ENCODE results near the gene UGCG. TPM values are rescaled to one million over a fixed set of nuclear protein-coding genes. Genes with fewer than 3 reads are reported as not detected.
"Not testable (repeated sequence)": the region's sequence is repeated elsewhere in the genome, so short reads cannot be mapped to it uniquely, and the experiment has no call there.

Gene UGCG
- 50.2 and 69.2 TPM in 2 replicates for total RNA-seq

DNA sequence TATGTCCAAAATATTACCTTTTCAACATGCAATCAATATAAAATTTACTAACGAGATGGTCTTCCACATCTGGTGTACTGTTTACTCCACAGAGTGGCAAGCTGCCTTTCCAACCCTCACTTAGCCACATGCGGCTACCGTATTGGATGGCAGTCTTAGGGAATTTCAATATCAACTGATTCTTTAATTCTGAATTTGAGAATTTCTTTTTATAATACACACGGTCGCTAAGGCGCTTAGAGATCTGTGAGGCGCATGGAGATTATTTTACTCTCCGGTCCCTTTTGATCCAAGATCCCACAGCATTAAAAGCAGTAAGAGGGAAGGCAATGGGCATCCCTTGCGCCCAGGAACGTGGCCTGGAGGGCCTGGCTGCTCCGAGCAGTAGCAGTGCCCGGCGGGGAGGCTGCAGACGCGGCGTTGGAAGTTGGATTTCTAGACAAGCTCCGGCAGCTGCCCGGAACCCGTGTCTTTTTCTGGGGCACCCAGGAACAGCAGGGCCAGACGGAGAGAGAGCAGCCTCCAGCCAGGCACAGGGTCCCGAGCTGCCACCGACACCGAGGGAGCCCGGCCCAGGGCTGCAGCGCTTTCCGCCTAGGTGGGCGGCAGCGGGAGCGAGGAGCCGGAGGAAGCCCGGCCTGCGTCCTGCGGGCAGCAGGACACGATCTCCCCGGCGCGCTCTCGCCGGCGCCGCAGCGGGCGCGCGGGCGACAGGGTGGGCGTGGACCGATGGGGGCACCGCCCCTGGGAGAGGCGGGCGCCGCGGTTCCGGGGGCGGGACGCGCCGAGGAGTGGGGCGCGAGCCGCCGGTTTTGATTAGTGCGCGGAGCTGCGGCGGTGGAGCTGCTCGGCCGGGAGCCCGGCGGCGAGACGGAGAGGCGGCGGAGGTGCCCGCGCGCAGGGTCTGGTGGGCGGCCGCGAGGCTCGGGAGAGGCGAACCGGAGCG, at the start of gene UGCG:
TSS of gene UGCG (plus strand) at position 819 of the 946 bp plus-strand sequence. CDS start 402 bp downstream, outside the sequence.
- no peak for DNase-seq (ENCODE audit: extremely low read depth, low read depth, low spot score)

- DNase-seq (ENCODE audit: extremely low read depth, low read depth, low spot score): no peak
Observed at GRCh38 chr9:111851553-111851952, 45.1 kb upstream of the UGCG start.

- no peak for DNase-seq (ENCODE audit: extremely low read depth, low read depth, low spot score)
Observed at GRCh38 chr9:111852291-111852690, 44.3 kb upstream of the UGCG start.

- DNase-seq (ENCODE audit: extremely low read depth, low read depth, low spot score): no peak
Observed at GRCh38 chr9:111853450-111853827, 43.2 kb upstream of the UGCG start.

DNA sequence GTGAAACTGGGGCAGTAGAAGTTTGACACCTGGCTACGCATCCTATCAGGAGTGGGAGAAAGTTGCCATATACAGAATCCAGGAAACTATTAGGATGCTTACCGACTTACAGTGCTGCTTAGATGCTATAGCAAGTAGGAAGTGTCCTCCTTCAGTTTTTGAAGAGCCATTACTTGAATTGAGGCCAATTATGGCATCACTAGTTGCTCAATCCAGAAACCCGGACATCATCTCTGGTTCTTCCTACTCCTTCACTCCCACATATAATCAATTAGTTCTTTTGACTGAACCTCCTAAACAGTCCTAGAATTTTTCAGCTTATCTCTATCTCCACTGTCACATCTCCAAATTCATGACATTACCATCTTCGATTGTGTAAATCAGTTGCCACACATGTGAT, 41.8 kb upstream of the UGCG start:
- no peak for DNase-seq (ENCODE audit: extremely low read depth, low read depth, low spot score)

DNA sequence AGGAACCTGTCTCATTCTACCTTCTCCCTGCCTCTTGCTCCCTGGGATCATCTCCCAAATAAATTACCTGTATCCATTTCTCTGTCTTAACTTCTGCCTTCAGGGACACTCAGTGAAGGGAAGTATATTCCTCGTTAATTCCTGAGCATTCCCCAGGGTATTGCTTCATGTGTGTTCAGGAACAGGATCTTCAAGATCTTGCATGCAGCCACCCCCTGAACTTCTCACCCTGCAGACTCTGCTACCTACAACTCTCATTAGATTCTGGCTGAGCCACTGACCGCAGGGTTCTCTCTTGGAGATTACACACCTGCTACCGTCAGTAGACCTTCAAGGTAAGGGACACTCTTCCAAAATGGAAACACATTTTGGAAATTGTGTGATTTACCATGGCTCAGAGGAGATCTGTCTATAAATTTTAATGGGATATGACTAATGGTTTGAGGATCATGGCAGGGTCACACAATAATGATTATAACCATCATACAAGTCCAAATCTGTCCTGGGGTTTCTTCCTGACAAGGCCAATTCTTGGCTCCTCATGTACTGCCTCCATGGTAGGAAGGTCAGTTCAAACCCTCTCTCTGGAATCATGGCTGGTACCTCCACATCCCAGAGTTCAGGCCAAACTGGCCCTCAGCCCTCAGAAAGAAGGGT, 38.9 kb upstream of the UGCG start:
- DNase-seq (ENCODE audit: extremely low read depth, low read depth, low spot score): no peak

- no peak for DNase-seq (ENCODE audit: extremely low read depth, low read depth, low spot score)
Observed at GRCh38 chr9:111860443-111860842, 36.2 kb upstream of the UGCG start.

DNA sequence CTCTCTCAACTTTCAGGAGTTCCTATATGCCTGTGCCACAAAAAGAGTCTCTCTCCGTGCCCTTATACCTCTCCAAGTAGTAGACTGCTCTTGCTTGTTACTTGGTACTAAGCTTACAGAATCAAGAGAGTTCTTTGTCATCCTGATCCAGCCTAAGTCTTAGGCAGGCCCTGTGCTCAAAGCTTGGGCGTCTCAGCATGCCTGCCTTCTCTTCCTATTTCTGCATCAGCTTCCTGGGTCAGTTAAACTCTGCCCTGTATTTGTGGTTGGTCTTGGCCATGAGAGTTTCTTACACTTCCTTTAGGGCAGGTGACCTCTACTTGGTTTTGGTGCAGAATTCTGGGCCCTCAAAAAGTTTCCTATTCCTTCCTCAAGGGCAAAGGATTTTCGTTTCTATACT, 33.0 kb upstream of the UGCG start:
- DNase-seq (ENCODE audit: extremely low read depth, low read depth, low spot score): no peak

GRCh38 chr9:111866976-111867375, 29.6 kb upstream of the UGCG start:
- no peak for DNase-seq (ENCODE audit: extremely low read depth, low read depth, low spot score)

DNA sequence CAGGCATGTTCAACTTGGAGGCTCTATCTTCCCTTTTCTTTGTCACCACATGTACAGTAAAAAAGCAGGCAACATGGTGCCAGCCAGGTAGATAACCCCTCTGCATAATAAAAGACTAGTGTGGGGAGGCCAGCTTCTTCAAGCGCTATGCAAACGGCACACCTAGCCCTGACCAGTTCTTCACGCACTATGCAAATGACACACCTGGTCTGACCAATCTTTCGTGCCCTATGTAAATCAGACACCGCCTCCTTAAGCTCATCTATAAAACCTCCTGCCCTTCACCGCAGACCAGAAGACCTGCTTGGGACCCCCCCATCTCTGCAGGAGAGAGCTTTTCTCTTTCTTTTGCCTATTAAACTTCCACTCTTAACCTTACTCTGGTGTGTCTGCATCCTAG, 28.1 kb upstream of the UGCG start:
- DNase-seq (ENCODE audit: extremely low read depth, low read depth, low spot score): no peak

DNA sequence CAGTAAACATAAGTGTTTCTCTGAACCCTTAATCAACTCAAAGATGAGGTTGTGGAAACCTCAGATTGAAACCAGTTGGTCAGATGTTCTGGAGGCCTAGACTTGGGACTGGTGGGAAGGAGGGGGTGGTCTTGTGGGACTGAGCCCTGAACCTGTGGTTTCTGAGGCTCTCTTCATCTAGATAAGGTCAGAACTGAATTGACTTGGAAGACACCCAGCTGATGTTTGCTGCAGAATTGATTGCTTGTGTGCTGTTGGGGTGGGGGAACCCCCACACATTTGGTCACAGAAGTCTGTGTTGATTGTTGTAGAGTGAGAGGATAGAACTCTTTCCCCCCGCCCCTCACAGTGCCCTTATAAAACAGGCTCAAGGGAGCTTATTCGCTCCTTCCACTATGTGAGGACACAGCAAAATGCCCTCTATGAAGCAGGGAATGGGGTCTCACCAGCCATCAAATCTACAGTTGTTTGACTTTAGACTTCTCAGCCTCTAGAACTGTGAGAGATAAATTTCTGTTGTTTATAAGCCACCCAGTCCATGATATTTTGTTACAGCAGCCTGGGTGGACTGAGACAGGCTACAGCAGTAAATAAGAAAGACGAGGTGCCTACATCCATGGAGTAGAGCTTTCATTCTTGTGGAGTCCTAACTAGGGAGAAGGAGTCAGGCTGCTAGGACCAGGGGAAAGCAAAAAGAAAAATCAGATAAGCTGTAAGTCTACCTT, 25.7 kb upstream of the UGCG start:
- no peak for DNase-seq (ENCODE audit: extremely low read depth, low read depth, low spot score)

- DNase-seq (ENCODE audit: extremely low read depth, low read depth, low spot score): no peak
Observed at GRCh38 chr9:111871499-111871855, 25.1 kb upstream of the UGCG start.

- no peak for DNase-seq (ENCODE audit: extremely low read depth, low read depth, low spot score)
Observed at GRCh38 chr9:111872886-111873285, 23.7 kb upstream of the UGCG start.

DNA sequence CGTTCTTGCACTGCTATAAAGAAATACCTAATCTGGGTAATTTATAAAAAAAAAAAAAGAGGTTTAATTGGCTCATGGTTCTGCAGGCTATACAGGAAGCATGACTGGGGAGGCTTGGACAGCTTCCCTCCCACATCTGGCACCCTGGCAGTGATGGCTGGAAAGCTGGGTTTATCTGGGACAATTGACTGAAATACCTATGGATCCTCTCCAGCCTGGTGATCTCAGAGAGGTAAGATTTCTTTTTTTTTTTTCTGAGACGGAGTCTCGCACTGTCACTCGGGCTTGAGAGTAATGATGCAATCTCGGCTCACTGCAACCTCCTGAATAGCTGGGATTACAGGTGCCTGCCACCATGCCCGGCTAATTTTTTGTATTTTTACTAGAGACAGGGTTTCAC, 22.7 kb upstream of the UGCG start:
- DNase-seq (ENCODE audit: extremely low read depth, low read depth, low spot score): no peak

GRCh38 chr9:111874500-111874899, 22.1 kb upstream of the UGCG start:
- no peak for DNase-seq (ENCODE audit: extremely low read depth, low read depth, low spot score)

DNA sequence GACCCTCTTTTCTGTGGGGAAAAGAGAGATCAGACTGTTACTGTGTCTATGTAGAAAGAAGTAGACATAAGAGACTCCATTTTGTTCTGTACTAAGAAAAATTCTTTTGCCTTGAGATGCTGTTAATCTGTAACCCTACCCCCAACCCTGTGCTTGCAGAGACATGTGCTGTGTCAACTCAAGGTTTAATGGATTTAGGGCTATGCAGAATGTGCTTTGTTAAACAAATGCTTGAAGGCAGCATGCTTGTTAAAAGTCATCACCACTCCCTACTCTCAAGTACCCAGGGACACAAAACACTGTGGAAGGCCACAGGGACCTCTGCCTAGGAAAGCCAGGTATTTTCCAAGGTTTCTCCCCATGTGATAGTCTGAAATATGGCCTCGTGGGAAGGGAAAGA, 21.3 kb upstream of the UGCG start:
- DNase-seq (ENCODE audit: extremely low read depth, low read depth, low spot score): not testable (repeated sequence)

- DNase-seq (ENCODE audit: extremely low read depth, low read depth, low spot score): not testable (repeated sequence)
Observed at GRCh38 chr9:111875691-111876090, 20.9 kb upstream of the UGCG start.

DNA sequence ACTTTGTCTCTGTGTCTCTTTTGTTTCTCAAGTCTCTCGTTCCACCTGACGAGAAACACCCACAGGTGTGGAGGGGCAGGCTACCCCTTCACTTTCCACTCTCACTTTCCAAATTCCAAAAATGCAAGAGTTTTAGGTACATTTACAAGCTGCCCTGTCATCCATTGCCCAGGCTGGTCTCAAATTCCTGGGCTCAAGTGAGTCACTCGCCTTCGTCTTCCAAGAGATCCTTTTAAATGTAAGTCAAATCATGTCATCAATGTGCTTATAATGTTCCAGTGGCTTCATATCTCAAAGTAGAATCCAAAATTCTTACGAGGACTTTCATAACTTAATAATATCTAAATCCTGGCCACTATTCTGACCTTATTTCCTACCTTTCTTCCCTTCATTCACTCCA, 20.4 kb upstream of the UGCG start:
- no peak for DNase-seq (ENCODE audit: extremely low read depth, low read depth, low spot score)

DNA sequence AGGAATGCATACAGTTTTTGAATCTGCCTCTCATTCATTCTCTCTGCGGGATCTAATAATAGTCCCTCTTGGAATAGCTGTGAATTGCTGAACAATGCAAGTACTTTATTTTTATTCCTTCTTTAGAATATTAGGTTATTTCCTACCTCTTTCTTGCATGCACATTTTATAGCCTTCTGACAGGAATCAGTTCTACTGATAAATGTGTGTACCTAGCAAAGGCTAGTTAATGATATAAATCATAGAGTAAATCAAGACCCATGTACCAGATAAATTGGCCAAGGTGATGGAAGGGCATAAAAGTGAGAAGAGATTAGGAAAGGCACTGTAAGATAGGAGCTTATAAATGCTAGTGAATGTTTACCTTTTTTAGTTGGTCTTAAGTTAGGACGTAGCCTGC, 19.2 kb upstream of the UGCG start:
- DNase-seq (ENCODE audit: extremely low read depth, low read depth, low spot score): no peak

DNA sequence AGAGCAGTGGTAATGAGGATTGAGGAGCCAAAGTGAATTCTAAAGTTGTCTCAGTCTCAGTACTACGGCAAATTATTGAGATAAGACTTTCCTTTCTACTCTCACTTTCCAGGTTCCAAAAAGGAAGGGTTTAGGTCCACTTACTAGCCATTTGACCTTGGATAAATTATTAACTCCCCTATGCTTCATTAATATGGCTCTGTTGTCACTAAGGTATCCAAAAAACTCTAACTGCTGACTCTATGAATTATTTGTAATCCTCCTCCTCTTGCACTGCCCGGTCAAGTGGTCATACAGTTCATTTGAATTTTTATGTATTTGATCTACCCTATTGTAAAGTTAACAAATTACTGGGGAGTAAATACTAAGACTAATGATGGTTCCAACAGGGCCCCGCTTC, 17.7 kb upstream of the UGCG start:
- DNase-seq (ENCODE audit: extremely low read depth, low read depth, low spot score): no peak

- no peak for DNase-seq (ENCODE audit: extremely low read depth, low read depth, low spot score)
Observed at GRCh38 chr9:111886983-111887718, 9.5 kb upstream of the UGCG start.
